ENCODE results near the gene TLX3.

Gene TLX3

GRCh38 chr5:171308453-171309275, at the start of gene TLX3:
Gene TLX3, plus strand, starts transcription at chr5:171309248. Its CDS starts 118 bp downstream, at chr5:171309366.
- DNase-seq (ENCODE audit: low read depth): no peak
- H3K4me3 ChIP-seq (ENCODE audit: low read length): no peak within 1 kb of the TSS
- TF ChIP-seq CTCF (conservative IDR thresholded peaks at IDR 0.05; ENCODE audit: low read length): no peak

GRCh38 chr5:171261361-171261760, 47.7 kb upstream of the TLX3 start:
- no peak for DNase-seq (ENCODE audit: low read depth)
- no peak for TF ChIP-seq CTCF (conservative IDR thresholded peaks at IDR 0.05; ENCODE audit: low read length)
- H3K4me3 ChIP-seq (ENCODE audit: low read length): no peak overlapping the region

GRCh38 chr5:171261904-171262303, 47.1 kb upstream of the TLX3 start:
- no peak for DNase-seq (ENCODE audit: low read depth)
- no peak overlapping the region for H3K4me3 ChIP-seq (ENCODE audit: low read length)
- no peak for TF ChIP-seq CTCF (conservative IDR thresholded peaks at IDR 0.05; ENCODE audit: low read length)

GRCh38 chr5:171263181-171263580, 45.9 kb upstream of the TLX3 start:
- H3K4me3 ChIP-seq (ENCODE audit: low read length): no peak overlapping the region
- no peak for DNase-seq (ENCODE audit: low read depth)
- no peak for TF ChIP-seq CTCF (conservative IDR thresholded peaks at IDR 0.05; ENCODE audit: low read length)

- TF ChIP-seq CTCF (conservative IDR thresholded peaks at IDR 0.05; ENCODE audit: low read length): no peak
- DNase-seq (ENCODE audit: low read depth): no peak
Observed at GRCh38 chr5:171264843-171265242, 44.2 kb upstream of the TLX3 start.

GRCh38 chr5:171268700-171269620, 40.1 kb upstream of the TLX3 start:
- no peak for DNase-seq (ENCODE audit: low read depth)
- TF ChIP-seq CTCF (conservative IDR thresholded peaks at IDR 0.05; ENCODE audit: low read length): no peak
- no peak overlapping the region for H3K4me3 ChIP-seq (ENCODE audit: low read length)

More at GRCh38 chr5:171264843-171265242, 44.2 kb upstream of the TLX3 start:
- no peak overlapping the region for H3K4me3 ChIP-seq (ENCODE audit: low read length)

Data from AG10803 (cell line).